OCI-M1 (cell line): ENCODE results near the gene RGS16.

Source experiments
- DNase-seq: peaks from one replicate; lab custom pipeline; 2025; lab: John Stamatoyannopoulos, UW

Gene RGS16

GRCh38 chr1:182604175-182605164 lies at the start of gene RGS16:
TSS of gene RGS16 (minus strand) at chr1:182604389. CDS start at chr1:182604259, 130 bp downstream.
- DNase-seq, result peak; percentile 97

DNA sequence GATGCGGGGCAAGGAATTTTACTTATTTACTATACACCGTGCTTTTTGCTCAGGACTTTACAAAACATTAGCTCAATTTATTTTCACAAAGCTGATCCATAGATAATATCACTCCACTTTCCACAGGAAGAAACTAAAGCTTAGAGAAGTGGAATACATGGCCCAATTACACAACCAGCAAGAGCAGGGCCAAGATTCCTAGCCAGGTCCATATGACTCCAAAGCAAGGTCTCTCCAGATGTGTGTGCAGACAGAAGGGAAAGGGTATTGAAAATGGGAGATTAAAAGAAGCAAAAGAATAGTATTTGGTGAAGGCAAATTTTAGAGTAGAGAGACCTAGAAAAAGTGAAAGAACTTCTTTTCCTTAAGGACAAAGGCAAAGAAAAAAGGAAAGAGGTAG lies 49.8 kb upstream of the RGS16 start:
- DNase-seq, result no peak

- DNase-seq, result peak; percentile 59
Measured at GRCh38 chr1:182652933-182653332, 48.7 kb upstream of the RGS16 start.

DNA sequence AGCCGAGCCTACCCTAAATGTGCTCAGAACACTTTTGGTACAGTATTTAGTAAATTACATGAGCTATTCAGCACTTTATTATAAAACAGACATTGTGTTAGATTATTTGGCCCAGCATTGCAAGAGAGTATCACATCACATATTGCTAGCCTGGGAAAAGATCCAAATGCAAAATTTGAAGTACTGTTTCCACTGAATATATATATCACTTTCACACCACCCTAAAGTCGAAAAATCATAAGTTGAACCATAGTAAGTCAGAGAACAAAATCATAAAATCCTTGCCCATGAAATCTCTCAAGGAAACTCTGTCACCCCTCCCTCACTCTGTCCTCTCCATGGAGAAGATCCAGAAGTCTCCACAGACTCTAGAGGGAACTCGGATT lies 47.1 kb upstream of the RGS16 start:
- no peak for DNase-seq

- no peak for DNase-seq
Measured at GRCh38 chr1:182650678-182651338, 46.6 kb upstream of the RGS16 start.

GRCh38 chr1:182649041-182649440 lies 44.9 kb upstream of the RGS16 start:
- no peak for DNase-seq

- DNase-seq, result no peak
Measured at GRCh38 chr1:182646739-182647138, 42.5 kb upstream of the RGS16 start.

DNA sequence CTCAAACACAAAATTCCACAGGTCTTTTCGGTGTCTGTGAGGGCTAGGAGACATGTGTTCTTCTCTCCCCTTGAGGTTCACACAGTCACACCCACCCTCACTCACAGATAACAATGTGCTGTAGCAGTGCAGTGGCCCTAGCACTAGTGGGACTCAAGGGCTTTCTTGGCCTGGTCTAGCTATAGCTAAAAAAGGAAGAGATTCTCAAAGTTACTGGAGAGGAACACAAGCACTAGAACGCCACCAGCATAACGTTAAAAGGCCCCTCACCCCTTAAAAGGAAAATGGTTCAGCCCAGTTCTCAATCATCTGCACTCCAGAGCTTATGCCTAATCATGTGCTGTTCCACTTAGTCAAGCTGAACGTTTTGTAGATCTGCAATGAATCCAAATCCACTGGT lies 40.7 kb upstream of the RGS16 start:
- DNase-seq, result peak; percentile 55

GRCh38 chr1:182643699-182644098 lies 39.5 kb upstream of the RGS16 start:
- DNase-seq, result no peak

DNA sequence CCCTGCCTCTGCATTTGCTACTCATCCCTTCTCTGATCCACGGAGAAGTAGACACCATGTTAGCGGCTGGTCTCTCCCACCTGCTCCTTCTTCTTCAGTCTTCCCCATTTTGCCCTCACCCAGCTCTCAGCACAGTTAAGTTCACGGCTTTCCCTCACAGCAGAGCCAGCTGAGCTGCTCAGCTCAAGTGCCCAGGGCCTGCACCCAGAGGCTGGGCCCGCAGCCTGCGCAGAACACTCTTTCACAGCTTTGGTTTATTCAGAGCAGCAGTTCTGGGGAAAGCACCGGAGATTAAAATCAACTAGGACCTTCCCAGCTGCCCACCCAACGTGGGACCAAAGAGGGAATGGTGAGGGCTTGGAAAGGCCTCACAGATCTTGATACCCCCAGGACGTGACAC lies 38.3 kb upstream of the RGS16 start:
- no peak for DNase-seq

GRCh38 chr1:182641561-182641960 lies 37.4 kb upstream of the RGS16 start:
- no peak for DNase-seq

DNA sequence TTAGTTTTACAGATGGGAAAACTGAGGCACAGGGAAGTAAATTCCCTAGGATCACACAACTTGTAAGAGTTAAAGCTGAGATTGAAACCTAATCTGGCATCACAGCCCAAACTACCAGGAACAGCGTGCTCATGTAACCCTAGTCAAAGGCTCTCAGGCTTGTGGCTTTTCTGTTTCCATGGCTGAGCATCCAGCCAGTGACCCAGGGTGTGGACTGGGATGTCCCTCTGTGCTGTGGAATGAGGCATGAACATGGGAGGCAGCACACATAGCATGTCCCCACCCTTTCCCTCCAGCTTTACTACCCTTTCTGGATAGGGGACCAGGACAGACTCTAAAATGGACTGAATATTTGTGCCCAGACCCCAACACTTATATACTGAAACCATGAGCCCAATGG lies 35.1 kb upstream of the RGS16 start:
- DNase-seq, result no peak

GRCh38 chr1:182637769-182638168 lies 33.6 kb upstream of the RGS16 start:
- DNase-seq, result no peak

DNA sequence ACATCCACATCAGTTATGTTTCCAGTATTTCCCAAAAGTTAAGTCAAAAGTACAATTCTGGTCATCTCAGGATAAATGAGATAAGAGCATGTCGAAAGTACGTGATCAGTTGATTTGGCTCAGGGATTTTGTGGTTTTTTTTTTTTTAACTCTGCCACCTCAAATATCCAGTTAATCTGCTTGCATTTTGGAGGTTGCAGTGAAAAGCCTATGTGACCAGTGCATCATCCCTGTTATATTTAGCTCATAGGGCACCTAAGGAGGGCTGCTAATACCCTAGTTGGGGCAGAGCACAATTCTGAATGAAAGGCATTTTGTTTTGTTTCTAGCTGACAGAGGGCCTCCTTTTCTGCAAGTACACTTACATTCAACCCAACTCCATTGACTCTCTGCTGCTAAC lies 31.7 kb upstream of the RGS16 start:
- DNase-seq, result no peak

GRCh38 chr1:182634306-182635072 lies 30.3 kb upstream of the RGS16 start:
- DNase-seq, result no peak

GRCh38 chr1:182633657-182634281 lies 29.6 kb upstream of the RGS16 start:
- no peak for DNase-seq

GRCh38 chr1:182633031-182633430 lies 28.8 kb upstream of the RGS16 start:
- DNase-seq, result no peak

GRCh38 chr1:182632441-182632857 lies 28.3 kb upstream of the RGS16 start:
- DNase-seq, result peak; percentile 87

DNA sequence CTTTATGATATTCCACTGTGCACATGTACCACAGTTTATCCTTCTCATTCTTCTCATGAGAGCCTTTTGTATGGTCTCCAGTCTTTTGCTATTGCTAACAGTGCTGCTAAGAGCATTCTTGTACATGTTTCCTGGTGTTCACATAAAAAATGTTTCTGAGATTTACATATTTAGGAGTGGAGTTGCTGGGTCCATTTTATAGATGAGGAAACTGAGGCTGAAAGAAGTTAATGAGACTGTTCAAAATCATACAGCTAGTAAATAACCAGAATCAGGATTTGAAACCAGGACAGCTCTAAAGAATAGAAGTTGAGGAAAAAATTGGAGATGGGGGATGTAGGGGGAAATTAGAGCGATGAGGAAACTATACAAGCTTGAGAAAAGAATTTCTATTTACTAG lies 27.8 kb upstream of the RGS16 start:
- DNase-seq, result no peak

DNA sequence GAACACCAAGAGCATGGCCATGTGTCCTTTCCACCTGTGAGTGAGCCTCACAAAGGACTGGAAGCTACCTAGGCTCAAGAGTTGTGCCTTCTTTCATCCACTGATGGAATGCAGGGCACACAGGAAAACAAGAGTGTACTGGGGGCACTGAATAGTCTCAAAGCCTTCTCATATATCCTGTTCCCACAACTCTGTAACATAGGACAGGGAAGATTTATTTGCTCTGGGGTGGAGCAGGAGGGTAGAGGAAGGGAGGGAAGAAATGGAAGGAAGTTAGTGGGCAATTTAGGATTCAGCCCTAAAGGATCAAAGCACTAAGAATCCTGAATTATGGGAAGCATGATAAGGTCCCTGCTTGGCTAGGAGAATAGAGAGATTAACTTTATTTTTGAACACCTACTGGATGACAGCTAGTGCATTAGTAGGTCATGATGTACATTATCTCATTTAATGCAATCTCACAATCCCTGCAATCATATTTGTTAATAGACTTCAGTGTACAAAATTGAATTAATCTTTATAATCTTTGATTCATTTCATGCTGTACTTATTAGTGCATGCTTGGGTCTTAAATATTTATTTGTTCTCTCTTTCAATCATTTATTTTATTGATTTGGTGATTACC lies 27.0 kb upstream of the RGS16 start:
- DNase-seq, result no peak

GRCh38 chr1:182630586-182630985 lies 26.4 kb upstream of the RGS16 start:
- no peak for DNase-seq
